HG03521 (cell line): Measurements from ENCODE around the gene MAGEC3.
"Not testable (repeated sequence)": the region's sequence is repeated elsewhere in the genome, so short reads cannot be mapped to it uniquely, and the experiment has no call there.

Source experiments
- ATAC-seq: cut with Tn5 transposase; IDR thresholded peaks from one replicate; pipeline ENCODE4 v1.9.1; 2021; ENCODE audit warnings: mild to moderate bottlenecking, moderate library complexity; ENCODE audit not compliant: unreplicated experiment

Gene MAGEC3, protein sequence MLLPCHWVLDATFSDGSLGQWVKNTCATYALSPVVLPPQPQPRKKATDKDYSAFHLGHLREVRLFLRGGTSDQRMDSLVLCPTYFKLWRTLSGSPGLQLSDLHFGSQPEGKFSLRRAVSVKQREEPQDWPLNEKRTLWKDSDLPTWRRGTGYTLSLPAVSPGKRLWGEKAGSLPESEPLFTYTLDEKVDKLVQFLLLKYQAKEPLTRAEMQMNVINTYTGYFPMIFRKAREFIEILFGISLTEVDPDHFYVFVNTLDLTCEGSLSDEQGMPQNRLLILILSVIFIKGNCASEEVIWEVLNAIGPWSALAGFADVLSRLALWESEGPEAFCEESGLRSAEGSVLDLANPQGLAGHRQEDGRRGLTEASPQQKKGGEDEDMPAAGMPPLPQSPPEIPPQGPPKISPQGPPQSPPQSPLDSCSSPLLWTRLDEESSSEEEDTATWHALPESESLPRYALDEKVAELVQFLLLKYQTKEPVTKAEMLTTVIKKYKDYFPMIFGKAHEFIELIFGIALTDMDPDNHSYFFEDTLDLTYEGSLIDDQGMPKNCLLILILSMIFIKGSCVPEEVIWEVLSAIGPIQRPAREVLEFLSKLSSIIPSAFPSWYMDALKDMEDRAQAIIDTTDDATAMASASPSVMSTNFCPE

DNA sequence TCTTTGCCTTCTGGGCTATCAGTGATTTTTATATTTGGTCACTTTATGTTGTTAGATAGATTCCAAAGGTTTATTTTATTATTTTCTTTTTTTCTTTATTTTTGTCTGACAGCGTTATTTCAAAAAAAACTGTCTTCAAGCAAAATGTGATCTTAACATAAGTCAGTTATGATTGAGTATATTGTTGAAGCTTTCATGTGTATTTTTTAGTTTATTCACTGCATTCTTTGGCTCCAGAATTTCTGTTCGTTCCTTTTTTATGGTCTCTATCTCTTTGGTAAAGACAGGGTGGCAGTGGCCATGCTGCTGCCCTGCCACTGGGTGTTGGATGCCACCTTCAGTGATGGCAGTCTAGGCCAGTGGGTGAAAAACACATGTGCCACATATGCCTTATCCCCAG lies at the start of gene MAGEC3:
MAGEC3 (plus strand) TSS at position 301 of the 400 bp plus-strand sequence; CDS start at position 301, 0 bp downstream.
- no peak for ATAC-seq

DNA sequence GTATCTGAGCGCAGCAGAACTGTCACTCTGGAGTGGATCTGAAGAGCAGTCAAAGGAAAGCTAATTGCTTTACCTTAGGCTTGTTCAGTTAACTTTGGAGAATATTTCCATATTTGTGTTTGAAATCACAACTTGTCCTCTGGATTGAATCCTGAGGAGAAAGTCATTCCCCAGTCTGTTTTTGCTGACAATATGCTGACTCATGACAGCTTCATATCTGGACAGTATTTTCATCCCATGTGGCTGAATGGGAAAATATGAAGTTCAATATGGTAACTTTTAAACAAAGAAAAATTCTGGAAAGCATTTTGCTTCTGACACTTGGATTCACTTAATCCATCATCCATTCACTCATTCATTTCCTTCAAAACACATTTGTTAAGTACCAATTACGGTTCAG lies 46.3 kb upstream of the MAGEC3 start:
- no peak for ATAC-seq

DNA sequence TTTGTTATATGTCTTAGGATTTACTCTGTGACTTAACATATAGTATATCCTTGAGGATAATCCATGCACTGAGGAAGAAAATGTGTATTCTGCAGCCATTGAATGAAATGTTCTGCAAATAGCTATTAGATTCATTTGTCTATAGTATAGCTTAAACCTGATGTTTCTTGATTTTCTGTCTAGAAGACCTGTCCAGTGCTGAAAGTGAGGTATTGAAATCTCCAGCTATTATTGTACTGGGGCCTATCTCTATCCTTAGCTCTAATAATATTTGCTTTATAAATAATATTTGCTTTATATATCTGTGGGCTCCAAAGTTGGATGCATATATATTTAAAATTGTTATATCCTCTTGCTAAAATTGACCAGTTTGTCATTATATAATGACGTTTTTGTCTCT lies 26.7 kb upstream of the MAGEC3 start:
- ATAC-seq = no peak

DNA sequence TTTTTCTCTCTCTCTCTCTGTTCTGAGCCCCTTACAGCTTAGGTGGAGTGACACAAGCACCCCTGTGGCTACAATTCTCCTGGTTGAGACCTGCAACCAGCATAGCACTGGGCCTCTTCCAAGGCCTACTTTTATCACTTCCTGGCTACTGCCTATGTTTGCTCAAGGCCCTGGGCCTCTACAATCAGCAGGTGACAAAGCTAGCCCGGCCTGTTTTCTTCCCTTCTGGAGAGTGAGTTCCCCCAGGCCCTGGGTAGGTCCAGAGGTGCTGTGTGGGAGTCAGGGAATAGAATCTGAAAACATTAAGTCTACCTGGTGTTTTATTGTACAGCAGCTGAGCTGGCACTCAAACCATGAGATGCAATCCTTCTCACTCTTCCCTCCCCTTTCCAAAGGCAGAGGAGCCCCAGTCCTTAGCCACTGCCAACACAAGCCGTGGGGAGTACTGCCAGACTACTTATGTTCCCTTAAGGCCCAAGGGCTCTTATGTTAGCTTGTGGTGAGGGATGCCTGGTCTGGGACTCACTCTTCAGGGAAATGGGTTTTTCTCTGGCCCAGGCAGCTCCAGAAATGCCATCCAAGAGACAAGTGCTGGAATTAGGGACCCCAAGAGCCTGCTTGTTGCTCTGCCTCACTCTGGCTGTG lies 23.8 kb upstream of the MAGEC3 start:
- ATAC-seq = no peak

DNA sequence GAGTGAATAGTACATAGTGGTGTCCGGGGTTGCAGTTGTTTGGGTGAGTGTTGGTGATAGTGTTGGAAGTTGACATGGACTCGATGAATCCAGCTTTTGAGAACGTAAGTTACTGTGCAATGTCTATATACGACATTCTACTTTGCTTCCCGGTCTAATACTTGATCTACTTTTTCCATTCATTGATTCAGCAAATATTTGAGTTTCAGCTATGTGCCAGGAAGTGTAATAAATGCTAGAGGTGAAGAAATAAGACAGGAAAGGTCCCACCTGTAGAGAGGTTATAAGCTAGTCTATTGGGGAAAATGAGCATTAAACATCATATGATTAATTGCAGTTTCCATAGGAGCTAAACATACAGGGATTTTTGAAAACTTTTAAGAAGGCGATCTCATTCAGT lies 22.2 kb upstream of the MAGEC3 start:
- ATAC-seq = no peak

DNA sequence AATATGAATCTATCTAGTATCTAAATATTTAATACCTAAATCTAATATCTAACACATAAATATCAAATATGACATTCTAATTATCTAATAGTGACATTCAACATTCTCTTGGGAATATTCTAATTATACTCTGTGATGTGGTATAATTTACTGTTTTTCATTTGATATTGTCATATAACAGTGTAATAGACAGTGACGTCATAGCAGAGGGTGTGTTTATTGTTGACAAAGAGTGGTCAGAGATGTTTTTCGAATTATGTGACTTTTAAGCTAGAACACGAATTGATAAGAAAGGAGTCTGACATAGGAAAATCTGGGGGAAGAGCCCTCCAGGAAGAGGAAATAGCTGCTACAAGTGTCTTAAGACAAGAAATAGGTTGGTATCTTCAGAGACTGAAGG lies 5.9 kb upstream of the MAGEC3 start:
- ATAC-seq = no peak

DNA sequence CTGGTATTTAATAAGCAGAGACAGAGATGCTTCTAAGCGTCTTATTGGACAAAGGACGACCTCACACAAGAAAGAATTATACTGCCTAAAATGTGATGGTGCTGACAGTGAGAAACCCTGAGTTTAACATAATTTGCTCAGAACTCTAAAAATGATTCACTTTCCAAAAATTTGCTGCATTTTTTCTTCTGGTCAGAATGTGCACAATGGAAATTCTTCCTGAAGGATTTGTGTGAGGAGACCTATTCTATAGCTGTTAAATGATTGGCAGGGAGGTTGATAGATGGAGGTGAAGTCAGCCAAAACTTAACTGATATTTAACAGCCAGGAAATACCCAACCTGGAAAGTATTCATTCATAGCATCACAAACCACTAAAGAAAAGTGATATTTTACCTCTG lies 1.7 kb downstream of the MAGEC3 start:
- no peak for ATAC-seq

DNA sequence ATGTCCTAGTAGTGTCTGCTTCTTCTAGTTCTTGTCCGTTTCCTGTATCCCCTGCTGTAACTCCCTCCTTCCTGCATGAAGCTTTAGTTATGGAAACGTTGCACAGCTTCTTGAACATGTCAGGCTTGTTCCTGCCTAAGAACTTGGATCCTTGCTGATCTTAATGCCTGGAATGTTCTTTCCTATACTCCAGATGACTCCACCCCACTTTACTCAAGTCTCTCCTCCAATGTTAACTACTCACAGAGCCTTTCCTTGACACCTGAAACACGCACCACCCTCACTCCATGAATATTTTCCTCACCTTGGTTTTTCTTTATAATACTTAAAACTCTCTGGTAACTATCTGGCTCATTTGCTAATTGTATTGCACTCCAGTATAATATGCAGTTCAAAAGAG lies 19.4 kb downstream of the MAGEC3 start:
- no peak for ATAC-seq

DNA sequence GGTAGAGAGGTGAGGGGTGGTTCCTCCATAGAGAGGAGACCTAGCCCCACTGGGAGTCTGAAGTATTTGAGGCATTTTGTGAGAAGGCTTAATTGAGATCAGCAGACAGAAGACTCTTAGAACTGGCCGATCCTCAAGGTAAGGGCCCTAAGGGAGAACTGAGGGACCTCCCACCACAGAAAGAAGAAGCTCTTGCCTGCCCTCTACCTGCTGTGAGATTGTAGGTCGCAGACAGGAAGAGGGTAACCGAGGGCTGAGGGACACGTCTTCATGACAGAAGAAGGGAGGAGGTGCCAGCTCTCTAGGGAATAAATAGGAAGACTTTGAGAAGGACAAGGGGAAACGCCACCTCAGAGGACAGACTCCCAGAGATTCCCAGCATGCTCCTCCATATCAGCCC lies 41.5 kb downstream of the MAGEC3 start:
- no peak for ATAC-seq

DNA sequence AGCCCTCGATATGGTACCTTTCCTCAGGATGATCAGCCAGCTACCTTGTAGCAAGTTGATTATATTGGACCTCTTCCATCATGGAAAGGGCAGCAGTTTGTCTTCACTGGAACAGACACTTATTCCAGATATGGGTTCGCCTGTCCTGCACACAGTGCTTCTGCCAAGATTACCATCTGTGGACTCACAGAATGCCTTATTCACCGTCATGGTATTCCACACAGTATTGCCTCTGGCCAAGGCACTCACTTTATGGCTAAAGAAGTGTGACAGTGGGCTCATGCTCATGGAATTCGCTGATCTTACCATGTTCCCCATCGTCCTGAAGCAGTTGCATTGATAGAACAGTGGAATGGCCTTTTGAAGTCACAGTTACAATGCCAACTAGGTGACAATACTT lies 50.7 kb downstream of the MAGEC3 start:
- ATAC-seq = not testable (repeated sequence)

DNA sequence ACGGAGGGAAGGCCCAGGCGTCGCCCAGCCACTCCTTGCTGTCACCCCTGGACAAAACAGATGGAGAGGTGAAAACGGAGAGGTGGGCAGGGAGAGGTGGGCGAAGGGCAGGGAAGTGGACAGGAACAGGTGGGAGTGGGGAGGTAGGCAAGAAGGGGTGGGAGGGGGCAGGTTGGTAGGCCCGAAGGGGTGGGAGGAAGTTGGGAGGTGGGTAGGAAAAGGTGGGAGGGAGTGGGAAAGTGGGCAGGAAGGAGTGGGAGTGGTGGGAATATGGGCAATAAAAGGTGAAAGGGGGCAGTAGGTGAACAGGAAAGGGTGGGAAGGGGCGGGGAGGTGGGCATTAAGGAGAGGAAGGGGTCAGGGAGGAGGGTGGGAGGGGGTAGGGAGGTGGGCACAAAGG lies 56.6 kb downstream of the MAGEC3 start:
- no peak for ATAC-seq

DNA sequence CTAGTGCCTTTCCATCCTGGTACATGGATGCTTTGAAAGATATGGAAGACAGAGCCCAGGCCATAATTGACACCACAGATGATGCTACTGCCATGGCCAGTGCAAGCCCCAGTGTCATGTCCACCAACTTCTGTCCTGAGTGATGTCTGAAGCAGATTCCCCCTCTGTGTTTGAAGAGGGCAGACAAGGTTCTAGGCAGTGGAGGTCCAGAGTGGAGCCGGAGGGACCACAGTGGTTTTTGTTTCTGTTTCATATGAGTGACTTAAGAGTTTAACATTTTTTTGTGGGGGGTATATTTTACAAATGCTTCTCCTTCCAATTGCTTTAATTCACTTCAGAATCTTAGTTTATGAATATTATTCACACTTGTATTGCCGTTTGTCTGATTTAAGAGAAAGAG lies 59.6 kb downstream of the MAGEC3 start:
- ATAC-seq = no peak

DNA sequence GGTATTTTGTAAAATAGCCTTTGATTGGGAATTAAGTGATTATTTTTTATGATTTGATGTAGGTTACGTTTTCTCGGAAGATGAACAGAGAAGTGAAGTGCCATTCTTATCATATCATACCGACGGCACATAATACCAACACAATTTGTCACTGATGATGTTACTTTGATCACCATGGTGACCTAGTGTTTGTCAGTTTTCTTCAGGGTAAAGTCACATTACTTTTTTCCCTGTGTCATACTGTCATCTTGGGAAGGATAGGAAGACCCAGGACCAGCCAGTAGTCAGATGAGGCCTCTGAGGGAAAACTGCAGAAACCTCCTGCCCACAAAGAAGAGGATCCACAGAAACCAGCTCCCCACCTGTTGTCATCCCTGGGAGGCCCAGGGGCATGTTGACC lies 64.2 kb downstream of the MAGEC3 start:
- no peak for ATAC-seq

DNA sequence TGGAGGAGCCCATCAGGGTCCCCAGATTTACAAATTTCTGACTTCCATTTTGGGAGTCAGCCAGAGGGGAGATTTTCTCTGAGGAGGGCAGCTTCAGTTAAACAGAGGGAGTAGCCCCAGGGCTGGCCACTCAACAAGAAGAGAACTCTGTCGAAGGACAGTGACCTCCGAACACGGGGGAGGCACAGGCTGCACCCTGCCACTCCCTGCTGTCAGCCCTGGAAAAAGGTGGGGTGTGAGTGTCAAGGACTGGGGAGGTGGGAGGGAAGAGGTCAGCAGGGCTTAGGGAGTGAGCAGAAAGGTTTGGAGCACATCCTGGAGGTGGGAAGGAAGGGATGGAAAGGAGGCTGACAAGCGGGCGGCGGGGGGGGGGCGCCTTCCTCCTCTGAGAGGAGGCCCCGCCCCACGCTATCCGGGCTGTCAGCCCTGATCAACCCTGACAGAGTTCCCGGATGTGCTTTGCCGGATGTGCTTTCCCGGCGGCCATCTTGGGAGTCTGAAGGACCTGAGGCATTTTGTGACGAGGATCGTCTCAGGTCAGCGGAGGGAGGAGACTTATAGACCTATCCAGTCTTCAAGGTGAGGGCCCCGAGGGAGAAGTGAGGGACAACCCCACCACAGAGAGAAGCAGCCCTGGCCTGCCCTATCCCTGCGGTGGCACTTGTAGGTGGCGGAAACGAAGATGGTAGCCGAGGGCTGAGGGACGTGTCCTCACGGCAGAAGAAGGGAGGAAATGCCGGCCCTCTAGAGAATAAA lies 65.5 kb downstream of the MAGEC3 start, which contains the start of gene MAGEC1:
MAGEC1 (plus strand) TSS at position 495 of the 756 bp plus-strand sequence. CDS start 1,179 bp downstream, outside the sequence.
- ATAC-seq = no peak

DNA sequence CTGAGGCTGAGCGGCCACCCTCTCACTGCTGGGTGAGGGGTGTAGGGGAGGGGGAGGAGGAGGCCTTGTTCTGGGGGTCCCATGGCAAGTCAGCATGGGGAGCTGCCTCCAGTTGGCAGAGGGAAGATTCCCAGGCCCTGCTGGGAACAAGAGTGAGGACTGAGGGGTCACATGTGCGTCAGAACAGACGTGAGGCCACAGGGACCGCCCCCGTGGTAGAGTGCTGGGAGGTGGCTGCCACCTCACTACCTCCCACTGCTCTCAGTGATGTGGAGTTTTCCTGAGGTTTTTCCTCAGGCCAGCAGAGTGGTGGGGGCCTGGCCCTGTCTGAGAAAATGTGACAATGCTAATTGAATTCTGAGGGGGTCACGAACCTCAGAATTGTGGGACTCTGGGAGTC lies 66.1 kb downstream of the MAGEC3 start:
- no peak for ATAC-seq

DNA sequence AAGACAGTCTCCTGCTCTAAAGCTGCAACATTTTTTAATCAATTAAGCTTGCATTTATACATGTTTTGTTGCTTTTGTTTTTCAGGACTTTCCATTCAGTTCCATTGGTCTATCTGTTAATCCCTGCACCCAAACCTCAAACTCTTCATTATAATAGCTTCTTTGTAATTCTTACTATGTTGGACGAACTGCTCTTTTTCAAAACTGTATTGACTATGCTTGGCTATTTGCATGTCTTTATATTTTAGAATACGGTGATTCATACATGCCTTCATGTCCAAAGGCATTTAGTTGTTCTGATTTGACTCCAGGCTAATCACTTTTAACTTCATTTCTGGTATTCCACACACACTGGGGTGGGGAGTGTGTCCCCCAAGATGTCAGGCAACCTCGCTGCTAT lies 79.7 kb downstream of the MAGEC3 start:
- no peak for ATAC-seq

DNA sequence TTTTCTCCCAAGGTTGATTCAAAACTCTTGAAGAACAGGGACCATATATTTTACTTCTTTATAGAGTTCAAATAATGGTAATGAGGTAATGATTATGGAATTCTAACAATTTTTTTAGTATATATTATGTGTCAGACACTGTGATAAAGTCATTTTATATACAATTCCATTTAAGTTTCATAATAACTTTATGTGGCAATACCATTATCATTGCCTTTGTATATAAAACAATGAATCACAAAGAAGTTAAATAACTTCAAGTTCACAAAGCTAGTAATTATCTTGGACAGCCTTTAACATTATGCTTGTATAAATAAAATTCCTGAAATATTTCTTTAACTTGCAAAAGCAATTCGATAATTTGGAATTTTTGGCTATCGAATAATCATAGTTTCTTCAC lies 86.2 kb downstream of the MAGEC3 start:
- no peak for ATAC-seq

DNA sequence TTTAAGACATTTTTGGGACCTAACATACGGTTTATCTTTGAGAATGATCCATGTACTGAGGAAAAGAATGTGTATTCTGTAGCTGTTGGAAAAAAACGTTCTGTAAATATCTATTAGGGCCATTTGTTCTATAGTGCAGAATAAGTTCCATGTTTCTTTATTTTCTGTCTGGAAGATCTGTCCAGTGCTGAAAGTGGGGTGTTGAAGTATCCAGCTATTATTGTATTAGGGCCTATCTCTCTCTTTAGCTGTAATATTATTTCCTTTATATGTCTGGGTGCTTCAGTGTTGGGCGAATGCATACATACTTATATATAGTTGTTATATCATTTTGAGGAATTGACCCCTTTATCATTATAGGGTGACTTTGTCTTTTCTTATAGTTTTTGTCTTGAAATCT lies 90.3 kb downstream of the MAGEC3 start:
- no peak for ATAC-seq

DNA sequence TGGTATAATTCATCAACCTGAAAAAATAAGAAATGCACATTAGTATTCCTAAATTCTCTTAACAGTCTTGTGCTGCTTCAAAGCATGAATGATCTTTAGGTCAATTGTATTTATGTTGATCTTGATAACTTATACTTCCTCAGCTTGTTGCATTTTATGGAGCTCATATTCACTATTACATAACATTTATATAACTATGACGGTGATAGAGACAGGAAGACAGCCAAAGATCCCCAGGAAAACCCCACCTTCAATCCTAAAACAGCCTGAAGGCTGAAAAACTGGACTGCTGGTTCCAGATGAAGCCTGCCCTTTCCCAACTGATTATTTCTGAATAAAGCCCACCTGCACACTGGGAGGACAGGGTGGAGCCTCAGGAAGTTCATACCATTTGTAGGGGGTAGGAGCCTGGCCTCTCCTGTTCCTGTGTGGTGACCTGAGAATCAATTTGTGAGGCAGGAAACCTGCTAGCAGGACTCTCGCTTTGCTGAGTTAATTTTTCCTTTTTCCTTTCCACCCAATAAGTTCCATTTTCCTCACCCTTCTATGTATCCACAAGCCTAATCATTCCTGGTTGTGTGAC lies 96.0 kb downstream of the MAGEC3 start:
- no peak for ATAC-seq

DNA sequence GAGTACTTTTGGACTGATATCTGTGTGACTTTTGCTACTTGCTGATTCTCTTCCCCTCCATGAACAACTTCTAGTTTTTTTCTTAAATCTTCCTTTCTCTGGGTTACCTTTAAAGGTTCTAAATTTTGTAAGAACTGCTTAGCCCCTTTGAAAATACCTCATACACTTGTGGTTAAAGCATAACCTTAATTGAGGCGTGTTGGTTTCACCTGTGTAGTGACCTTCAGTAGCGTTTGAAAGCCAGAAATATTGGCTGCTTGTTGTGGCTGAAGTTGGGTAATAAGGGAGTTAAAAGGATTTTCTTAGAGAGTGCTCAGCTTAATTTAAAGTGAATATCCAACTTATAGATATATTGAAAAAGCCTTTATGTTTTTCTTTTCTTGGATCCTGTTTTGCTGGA lies 97.5 kb downstream of the MAGEC3 start:
- no peak for ATAC-seq

DNA sequence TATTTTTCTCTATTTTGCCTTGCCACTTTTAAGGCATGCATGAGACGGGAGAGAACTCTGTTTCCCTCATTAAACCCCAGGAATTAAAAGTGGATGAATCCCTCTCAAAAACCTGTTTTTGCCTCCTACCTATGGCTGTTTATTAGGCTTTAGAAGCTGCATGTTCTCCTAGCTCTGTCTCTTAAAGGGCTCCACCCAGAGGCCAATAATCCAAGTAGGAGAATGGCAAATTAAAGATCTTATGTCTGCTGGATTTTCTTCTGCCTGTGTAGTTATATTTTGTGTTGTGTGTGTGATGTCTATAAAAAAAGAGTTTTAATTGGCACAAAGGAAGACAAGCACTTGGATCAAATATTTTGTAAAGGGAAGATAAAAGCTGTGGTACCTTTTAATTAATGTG lies 98.0 kb downstream of the MAGEC3 start:
- no peak for ATAC-seq
